GM18508 (cell line): ENCODE measurements around the gene RNF135.
"Not testable (repeated sequence)": the region's sequence is repeated elsewhere in the genome, so short reads cannot be mapped to it uniquely, and the experiment has no call there.

Experiments
- ATAC-seq: cut with Tn5 transposase; IDR thresholded peaks from one replicate; pipeline ENCODE4 v1.9.1; 2021; ENCODE audit warnings: moderate number of reproducible peaks; ENCODE audit not compliant: insufficient read depth, unreplicated experiment

RNF135 gene

GRCh38 chr17:30970831-30971567, at the start of gene RNF135:
TSS of gene RNF135 (plus strand) at chr17:30971039. CDS start at chr17:30971074, 35 bp downstream.
- no peak for ATAC-seq

- no peak for ATAC-seq
These were observed 49.2 kb upstream of the RNF135 start, which contains the start of gene ADAP2 for GRCh38 chr17:30921544-30922196. TSS of gene ADAP2 (plus strand) at chr17:30921945. CDS start at chr17:30922015, 70 bp downstream.

GRCh38 chr17:30922235-30923030, 48.4 kb upstream of the RNF135 start:
- ATAC-seq = no peak

GRCh38 chr17:30924341-30924740, 46.5 kb upstream of the RNF135 start:
- no peak for ATAC-seq

- no peak for ATAC-seq
These were observed 44.3 kb upstream of the RNF135 start for GRCh38 chr17:30926516-30926915.

- ATAC-seq = no peak
These were observed 43.1 kb upstream of the RNF135 start for GRCh38 chr17:30927756-30928155.

GRCh38 chr17:30928584-30928983, 42.3 kb upstream of the RNF135 start:
- no peak for ATAC-seq

- no peak for ATAC-seq
These were observed 41.7 kb upstream of the RNF135 start for GRCh38 chr17:30929081-30929633.

- not testable (repeated sequence) for ATAC-seq
These were observed 41.0 kb upstream of the RNF135 start for GRCh38 chr17:30929861-30930260.

- ATAC-seq = no peak
These were observed 40.3 kb upstream of the RNF135 start for GRCh38 chr17:30930495-30930894.

- not testable (repeated sequence) for ATAC-seq
These were observed 39.3 kb upstream of the RNF135 start for GRCh38 chr17:30931582-30931981.

GRCh38 chr17:30933966-30934365, 36.9 kb upstream of the RNF135 start:
- no peak for ATAC-seq

- no peak for ATAC-seq
These were observed 31.7 kb upstream of the RNF135 start for GRCh38 chr17:30939051-30939689.

GRCh38 chr17:30942308-30943079, 28.3 kb upstream of the RNF135 start:
- no peak for ATAC-seq

GRCh38 chr17:30947796-30948195, 23.0 kb upstream of the RNF135 start:
- ATAC-seq = no peak

- ATAC-seq = no peak
These were observed 20.6 kb upstream of the RNF135 start for GRCh38 chr17:30950189-30950588.

GRCh38 chr17:30950669-30951399, 20.0 kb upstream of the RNF135 start:
- no peak for ATAC-seq

- no peak for ATAC-seq
These were observed 18.0 kb upstream of the RNF135 start for GRCh38 chr17:30952638-30953393.
